ENCODE data around the gene SSR1.
"Not testable (repeated sequence)": the region's sequence is repeated elsewhere in the genome, so short reads cannot be mapped to it uniquely, and the experiment has no call there.

SSR1 gene

GRCh38 chr6:7312616-7313504 lies at the start of gene SSR1:
TSS of gene SSR1 (minus strand) at chr6:7313199. CDS start at chr6:7313120, 79 bp downstream.
- peak; percentile 86 for DNase-seq

GRCh38 chr6:7351916-7352315 lies 38.9 kb upstream of the SSR1 start:
- not testable (repeated sequence) for DNase-seq

- not testable (repeated sequence) for DNase-seq
Measured at GRCh38 chr6:7350591-7350990, 37.6 kb upstream of the SSR1 start.

GRCh38 chr6:7347551-7347997 lies 34.6 kb upstream of the SSR1 start:
- peak; percentile 12 for DNase-seq

- not testable (repeated sequence) for DNase-seq
Measured at GRCh38 chr6:7344773-7345450, 31.9 kb upstream of the SSR1 start.

GRCh38 chr6:7343546-7344475 lies 30.8 kb upstream of the SSR1 start:
- no peak for DNase-seq

- no peak for DNase-seq
Measured at GRCh38 chr6:7341989-7342742, 29.2 kb upstream of the SSR1 start.

GRCh38 chr6:7341271-7341670 lies 28.3 kb upstream of the SSR1 start:
- DNase-seq = no peak

GRCh38 chr6:7339007-7339732 lies 26.2 kb upstream of the SSR1 start:
- DNase-seq = not testable (repeated sequence)

GRCh38 chr6:7338031-7338430 lies 25.0 kb upstream of the SSR1 start:
- DNase-seq = no peak

GRCh38 chr6:7335519-7335918 lies 22.5 kb upstream of the SSR1 start:
- DNase-seq = no peak

- DNase-seq = no peak
Measured at GRCh38 chr6:7334685-7335084, 21.7 kb upstream of the SSR1 start.

GRCh38 chr6:7332090-7332745 lies 19.2 kb upstream of the SSR1 start:
- no peak for DNase-seq

GRCh38 chr6:7331452-7331851 lies 18.5 kb upstream of the SSR1 start:
- DNase-seq = no peak

- no peak for DNase-seq
Measured at GRCh38 chr6:7328243-7328642, 15.2 kb upstream of the SSR1 start.

GRCh38 chr6:7325750-7326149 lies 12.8 kb upstream of the SSR1 start:
- DNase-seq = no peak

GRCh38 chr6:7324520-7324919 lies 11.5 kb upstream of the SSR1 start:
- no peak for DNase-seq

GRCh38 chr6:7323074-7323473 lies 10.1 kb upstream of the SSR1 start:
- no peak for DNase-seq

GRCh38 chr6:7321866-7322265 lies 8.9 kb upstream of the SSR1 start:
- DNase-seq = not testable (repeated sequence)

- DNase-seq = not testable (repeated sequence)
Measured at GRCh38 chr6:7319406-7319805, 6.4 kb upstream of the SSR1 start.

GRCh38 chr6:7317538-7317937 lies 4.5 kb upstream of the SSR1 start:
- no peak for DNase-seq
